GM20431 (cell line): ENCODE data around the gene ZNF714.

Experiments
- in situ Hi-C: fragments of 300-500 bp; cut with MseI, MboI; formaldehyde crosslinking; loops from one replicate; pipeline ENCODE4 v1.15.0; 2020; ENCODE audit warnings: low sequenced_read_pairs; ENCODE audit not compliant: unreplicated experiment

ZNF714 gene

DNA sequence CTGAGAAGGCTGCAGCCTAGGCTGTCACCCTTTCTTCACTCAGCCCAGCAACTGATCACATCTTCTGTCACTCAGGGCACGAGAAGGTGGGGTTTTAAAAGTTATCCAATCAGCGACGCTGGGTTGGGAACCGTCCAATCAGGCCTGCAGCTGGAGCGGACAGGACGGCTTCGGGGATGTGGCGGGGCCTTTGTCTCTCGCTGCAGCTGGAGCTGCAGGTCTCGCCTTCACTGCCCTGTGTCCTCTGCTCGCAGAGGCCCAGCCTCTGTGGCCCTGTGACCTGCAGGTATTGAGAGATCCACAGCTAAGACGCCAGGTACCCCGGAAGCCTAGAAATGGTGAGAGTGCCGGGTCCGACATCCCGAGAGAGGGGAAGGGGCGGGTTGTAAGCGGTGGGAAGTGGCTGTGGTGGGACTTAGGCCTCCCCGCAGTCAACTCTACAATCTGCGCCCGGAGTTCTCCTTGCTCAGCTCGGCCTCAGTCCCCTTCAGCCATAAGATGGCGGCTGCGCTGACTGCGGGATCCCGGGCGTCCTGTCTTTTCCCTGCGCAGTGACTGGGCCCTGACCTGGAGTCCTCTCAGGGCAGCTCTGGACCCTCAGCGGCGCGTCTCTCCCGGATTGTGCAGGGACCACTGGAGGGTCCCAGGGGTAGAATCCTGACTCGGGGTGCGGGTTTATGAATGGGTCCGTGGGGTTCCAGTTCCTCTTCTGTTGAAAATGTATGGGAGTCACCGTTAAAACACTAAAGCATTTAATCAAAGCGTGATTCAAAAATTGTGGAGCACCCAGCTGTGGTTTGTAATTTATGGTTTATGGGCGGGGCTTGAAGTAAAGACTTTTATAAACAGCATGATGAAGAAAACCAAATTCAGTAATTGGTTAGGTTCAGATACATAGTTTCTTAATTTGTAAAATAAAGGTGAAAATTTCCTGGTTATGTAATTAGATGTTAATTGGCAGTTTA lies at the start of gene ZNF714:
Gene ZNF714 (plus strand): TSS at position 193 of the 965 bp plus-strand sequence. CDS start 16,066 bp downstream, outside the sequence.
- in situ Hi-C loops = no loop called here

DNA sequence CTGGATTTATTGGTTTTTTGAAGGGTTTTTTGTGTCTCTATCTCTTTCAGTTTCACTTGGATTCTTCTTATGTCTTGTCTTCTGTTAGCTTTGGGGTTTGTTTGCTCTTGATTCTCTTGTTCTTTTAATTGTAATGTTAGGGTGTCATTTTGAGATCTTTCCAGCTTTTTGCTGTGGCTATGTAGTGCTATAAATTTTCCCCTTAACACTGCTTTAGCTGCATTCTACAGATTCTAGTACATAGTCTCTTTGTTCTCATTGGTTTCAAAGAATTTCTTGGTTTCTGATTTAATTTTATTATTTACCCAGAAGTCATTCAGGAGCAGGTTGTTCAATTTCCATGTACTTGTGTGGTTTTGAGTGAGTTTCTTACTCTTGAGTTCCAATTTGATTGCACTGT lies 37.0 kb upstream of the ZNF714 start:
- in situ Hi-C loops = no loop called here

DNA sequence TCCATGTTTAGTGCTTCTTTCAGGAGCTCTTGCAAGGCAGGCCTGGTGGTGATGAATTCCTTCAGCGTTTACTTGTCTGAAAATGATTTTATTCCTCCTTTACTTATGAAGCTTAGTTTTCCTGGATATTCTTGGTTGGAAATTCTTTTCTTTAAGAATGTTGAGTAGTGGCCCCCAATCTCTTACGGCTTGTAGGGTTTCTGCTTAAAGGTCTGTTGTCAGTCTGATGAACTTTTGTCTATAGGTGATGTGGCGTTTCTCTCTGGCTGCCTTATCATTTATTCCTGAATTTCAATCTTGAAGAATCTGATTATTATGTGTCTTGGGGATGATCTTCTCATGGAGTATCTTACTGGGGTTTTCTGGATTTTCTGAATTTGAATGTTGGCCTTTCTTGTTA lies 35.5 kb upstream of the ZNF714 start:
- in situ Hi-C loops = no loop called here

DNA sequence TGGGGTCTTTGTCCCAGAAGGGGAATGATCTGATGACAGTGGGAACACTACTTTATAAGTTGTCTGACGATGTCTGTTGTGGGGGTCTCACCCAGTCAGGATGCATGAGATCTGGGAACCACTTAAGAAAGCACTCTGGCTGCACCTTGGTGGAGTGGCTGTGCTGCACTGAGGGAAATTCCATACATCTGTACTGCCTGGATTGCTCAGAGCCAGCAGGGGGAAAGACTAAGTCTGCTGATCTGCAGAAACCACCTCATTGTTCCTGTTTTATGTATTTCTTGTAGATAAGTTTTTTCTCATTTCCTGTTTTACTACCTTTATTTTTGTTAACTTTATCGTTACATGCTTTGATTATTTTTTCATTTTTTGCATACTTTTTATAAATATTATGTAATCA lies 34.3 kb upstream of the ZNF714 start:
- in situ Hi-C loops = no loop called here

DNA sequence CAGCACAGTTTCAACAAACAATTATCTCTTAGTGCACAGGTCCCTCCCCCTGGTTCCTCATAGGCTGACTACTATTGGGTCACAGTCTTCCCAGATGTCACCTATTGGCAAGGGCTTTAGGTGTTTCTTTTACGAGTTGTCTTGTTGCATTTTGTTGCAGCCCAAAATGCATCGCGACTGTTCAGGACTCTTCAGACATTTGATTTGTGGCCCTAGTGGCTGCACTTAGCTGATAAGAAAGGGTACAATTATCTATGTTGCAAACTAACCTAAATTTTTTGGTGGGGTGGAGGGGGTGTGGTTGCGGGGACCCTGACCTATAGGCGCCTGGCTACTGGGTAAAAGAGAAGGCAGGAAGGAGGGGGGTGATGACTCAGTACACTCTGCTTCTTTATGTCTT lies 29.1 kb upstream of the ZNF714 start:
- in situ Hi-C loops = no loop called here

DNA sequence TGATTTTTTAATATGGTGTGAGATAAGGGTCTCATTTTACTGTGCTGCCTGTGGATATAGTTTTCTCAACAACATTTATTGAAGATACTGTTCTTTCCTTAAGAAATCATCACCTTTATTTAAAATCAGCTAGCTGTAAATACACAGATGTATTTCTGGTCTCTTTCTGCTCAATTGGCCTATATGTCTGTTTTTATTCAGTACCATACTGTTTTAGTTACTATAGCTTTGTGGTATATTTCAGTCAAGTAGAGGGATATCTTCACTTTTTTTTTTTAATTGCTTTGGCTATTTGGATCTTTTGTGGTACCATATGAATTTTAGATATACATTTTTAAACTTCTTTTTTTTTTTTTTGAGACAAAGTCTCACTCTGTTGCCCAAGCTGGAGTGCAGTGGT lies 16.7 kb upstream of the ZNF714 start:
- in situ Hi-C loops = no loop called here

DNA sequence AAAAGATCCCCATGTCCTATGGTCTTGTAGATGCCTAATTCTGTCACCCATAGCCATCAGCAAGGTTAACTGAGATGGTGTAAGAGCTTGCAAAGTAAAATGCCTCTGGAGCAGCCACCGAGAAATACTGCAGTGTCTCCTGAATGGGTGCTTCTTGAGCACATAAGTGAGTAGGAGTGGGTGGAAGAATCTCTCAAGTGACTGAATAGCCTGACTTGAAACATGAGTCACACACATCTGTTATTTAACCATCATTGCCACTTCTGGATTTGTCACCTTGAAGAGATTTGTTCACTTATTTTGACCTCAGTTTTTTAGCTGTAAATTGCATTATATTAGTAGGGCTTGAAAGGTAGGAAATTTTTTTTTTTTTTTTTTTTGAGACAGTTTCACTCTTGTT lies 2.3 kb downstream of the ZNF714 start:
- in situ Hi-C loops = no loop called here

DNA sequence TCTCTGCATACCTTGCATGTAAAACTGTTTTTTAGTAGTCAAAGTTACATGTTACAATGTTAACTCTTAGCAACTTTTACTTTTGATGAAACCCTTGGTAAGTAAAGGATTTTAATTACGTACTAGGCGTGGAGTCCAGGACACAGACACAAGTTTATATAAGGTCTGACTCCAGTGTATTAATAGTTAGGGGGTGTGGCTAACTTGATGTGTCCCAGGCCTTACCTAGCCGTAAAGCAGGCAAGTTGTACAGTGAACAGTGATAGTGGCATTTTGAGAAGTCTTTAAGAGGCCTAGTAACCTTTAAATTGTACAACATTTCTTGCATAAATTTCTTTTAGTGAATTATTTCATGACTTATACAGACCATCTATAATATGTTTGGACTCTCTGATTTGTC lies 5.9 kb downstream of the ZNF714 start:
- in situ Hi-C loops = no loop called here

DNA sequence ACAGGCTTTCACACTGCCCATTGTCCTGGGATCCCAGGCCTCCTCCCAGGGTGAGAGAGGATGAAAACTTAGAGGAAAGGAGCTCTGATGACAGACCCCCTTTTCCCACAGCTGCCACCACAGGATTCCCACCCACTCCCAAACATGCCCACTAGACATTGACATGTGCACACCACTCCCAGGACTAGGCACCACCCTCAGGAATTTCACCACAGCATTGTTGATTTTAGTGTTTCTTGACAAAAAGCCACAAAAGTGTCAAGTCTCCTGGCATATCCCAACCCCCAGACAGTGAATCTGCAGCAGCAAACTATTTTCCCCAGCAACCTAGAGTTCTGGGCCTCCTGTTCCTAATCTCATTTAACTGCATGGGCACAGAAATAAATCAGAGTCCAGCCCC lies 10.1 kb downstream of the ZNF714 start:
- in situ Hi-C loops = no loop called here

DNA sequence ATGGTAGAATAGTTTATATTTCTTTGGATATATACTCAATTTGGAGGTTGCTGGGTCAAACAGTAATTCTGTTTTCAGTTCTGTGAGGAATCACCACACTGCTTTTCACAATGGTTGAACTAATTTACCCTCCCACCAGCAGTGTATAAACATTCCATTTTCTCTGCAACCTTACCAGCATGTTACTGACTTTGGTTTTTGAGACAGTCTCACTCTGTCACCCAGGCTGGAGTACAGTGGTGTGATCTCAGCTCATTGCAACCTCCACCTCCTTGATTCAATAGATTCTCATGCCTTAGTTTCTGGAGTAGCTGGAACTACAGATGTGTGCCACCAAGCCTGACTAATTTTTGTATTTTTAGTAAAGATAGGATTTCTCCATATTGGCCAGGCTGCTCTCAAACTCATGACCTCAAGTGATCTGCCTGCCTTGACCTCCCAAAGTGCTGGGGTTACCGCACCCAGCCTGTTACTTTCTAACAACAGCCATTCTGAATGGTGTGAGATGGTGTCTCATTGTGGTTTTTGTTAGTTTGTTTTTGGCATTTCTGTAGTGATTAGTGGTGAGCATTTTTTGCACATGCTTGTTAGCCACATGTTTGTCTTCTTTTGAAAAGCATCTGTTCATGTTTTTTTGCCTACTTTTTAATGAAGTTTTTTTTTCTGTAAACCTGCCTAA lies 12.5 kb downstream of the ZNF714 start:
- in situ Hi-C loops = no loop called here

DNA sequence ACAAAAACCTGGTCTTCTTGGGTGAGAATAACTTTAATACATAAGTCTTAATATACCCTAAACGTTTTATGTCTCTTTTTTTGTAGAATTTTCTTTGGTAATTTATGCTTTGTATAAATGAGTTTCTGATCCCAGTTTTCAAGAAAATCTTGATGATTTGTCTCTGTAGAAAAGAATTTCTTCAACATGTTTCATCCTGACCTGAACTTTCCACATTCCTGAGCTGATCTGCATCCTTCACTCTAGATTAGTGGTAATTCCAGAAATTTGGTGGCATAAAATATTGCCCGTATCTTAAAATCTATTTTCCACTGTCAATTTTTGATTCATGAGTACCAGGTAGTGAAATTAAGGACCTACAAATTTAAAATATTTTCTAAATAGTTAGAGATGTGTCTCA lies 16.3 kb downstream of the ZNF714 start:
- in situ Hi-C loops = no loop called here

DNA sequence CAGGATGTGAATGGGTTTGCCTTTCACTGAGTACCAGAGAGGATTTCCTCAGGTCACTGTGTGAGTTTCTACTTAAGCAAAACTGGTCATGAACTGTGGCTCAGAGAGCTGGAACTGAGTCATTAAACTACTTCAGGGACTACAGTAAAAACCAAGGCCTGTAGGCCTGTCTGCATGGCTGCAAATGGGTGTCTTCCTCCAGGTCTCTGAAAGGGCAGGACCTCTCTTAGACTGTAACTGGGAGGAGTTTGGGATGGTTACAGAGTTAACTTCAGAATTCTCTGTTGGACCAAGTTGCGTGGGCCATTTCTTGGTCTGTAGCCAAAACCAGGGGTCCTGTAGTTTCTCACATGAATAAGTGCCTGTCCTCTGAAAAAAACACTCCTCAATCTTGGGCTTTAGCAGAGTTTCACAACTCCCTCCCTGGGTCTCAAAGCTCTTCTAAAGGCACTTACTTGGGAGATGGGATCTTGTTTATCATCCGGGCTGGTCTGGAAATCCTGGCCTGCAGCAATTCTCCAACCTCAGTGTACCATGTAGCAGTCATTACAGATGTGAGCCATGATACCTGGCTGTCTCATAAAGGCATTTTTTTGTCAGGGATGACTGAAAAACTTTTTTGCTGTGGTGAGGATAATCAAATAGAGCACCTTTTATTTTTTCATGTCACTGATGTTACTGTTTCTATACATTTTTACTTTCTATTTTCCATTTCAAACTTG lies 19.7 kb downstream of the ZNF714 start:
- in situ Hi-C loops = no loop called here

DNA sequence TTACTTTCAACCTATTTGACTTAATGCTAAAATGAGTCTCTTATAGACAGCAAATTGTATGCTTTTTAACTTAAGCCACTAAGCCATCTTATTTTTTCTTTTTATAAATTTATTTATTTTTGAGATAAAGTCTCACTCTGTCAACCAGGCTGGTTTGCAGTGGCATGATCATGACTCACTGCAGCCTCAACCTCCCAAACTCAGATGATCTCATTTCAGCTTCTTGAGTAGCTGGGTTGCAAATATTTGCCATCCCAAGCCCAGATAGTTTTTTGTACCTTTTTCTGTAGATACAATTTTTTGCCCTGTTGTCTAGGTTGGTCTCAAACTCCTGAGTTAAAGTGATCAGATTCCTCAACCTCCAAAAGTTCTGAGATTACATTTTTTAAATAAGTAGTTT lies 27.1 kb downstream of the ZNF714 start:
- in situ Hi-C loops = no loop called here

DNA sequence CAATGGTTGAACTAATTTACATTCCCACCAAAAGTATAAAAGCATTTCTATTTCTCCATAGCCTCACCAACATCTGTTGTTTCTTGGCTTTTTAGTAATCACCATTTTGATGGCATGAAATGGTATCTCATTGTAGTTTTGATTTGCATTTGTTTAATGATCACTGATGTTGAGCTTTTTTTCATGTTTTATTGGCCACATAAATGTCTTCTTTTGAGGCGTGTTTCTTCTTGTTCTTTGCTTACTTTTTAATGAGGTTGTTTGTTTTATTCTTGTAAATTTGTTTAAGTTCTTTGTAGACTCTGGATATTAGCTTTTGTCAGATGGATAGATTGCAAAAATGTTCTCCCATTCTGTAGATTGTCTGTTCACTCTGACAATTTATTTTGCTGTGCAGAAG lies 28.2 kb downstream of the ZNF714 start:
- in situ Hi-C loops = no loop called here

DNA sequence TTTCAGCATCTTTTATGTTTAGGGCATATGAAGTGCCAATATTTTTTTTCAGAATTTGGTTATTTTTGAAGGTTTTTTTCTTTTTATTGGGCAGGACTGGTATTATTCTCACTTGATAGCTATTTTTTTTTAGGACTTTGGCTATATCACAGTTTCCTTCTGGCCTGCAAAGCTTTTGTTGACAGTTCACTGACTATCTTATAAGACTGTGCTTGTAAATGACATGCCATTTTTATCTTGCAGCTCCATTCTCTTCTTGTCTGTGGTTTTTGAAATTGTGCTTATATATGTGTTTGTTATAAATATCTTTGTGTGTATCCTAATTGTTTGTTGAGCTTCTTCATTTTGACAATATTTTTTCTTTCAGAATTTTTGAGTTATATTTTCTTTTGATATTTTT lies 33.4 kb downstream of the ZNF714 start:
- in situ Hi-C loops = no loop called here

DNA sequence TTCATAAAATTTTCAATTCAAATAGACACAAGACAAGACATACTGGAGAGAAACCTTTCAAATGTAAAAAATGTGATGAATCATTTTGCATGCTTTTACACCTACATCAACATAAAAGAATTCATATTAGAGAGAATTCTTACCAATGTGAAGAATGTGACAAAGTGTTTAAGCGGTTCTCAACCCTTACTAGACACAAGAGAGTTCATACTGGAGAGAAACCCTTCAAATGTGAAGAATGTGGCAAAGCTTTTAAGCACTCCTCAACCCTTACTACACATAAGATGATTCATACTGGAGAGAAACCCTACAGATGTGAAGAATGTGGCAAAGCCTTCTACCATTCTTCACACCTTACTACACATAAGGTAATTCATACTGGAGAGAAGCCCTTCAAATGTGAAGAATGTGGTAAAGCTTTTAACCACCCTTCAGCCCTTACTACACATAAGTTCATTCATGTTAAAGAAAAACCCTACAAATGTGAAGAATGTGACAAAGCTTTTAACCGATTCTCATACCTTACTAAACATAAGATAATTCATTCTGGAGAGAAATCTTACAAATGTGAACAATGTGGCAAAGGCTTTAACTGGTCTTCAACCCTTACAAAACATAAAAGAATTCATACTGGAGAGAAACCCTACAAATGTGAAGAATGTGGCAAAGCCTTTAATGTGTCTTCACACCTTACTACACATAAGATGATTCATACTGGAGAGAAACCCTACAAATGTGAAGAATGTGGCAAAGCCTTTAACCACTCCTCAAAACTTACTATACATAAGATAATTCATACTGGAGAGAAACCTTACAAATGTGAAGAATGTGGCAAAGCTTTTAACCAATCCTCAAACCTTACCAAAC lies 35.3 kb downstream of the ZNF714 start:
- in situ Hi-C loops = no loop called here

DNA sequence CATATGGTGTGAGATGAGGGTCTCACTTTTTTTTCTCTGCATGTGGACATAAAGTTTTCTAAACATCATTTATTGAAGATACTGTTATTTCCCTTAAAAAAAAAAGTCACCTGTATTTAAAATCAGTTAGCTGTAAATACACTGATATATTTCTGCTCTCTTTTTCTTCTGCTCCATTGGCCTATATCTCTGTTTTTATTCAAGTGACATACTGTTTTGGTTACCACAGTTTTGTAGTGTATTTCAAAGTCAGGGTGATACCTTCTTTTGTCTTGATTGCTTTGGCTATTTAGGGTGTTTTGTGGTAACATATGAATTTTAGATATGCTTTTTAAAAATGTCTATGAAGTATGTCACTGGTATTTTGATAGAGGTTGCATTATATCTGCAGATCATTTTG lies 44.1 kb downstream of the ZNF714 start:
- in situ Hi-C loops = no loop called here

DNA sequence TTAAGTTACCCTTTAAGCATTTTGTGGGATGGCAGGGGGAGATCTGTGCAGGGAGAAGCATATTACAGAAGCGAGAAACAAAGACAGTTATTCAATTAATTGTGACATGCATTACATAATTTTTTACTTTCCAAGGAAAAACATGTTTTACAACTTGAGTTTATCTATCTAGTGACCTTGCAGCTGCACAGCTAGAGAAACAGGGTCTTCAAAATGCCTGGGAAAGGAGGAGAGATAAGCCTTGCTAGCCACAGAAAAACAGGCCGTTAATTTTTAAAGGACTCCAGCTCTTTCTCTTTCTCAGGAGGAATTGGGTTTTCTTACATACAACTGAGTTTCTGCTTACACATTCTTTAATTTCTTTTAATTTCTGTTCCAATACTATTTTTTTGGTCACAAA lies 45.0 kb downstream of the ZNF714 start:
- in situ Hi-C loops = no loop called here

DNA sequence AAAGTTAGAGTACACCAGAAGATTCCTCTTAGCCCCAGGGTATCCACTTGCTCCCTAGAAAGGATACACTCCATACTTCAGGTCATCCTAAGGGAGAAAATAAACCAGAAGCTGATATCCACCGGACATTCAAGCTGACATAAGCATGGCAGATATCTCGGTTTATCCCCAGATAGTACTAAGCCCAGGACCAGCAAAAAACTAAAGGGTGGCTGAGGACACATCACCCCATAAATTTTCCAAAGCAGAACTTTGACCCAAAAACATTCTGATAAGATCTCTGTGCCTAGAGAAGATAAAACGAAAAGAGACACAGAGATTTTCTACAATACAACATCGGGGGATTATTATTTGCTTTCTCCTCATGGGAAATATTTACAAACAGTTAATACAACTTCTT lies 45.9 kb downstream of the ZNF714 start:
- in situ Hi-C loops = no loop called here
